Suprapubic skin (tissue), 3 donors: Measurements from ENCODE around the gene CYTH3.

Experiments used
- CTCF ChIP-seq, 2 donors: fragments of 200-600 bp in 1 of 2; fragments of 450-650 bp in 1 of 2; sonication (generic) in 1 of 2; IDR thresholded peaks; one replicate each; pipeline ENCODE4 v1.5.1; 2016 to 2019; ENCODE audit warnings: antibody characterized with exemption in 2 of 2, mild to moderate bottlenecking in 1 of 2, moderate library complexity in 1 of 2
- POLR2A ChIP-seq, 2 donors: fragments of 450-650 bp; IDR thresholded peaks; one replicate each; pipeline ENCODE4 v1.6.1; 2017; ENCODE audit warnings: antibody characterized with exemption in 2 of 2, mild to moderate bottlenecking in 2 of 2, moderate library complexity in 2 of 2

DNA sequence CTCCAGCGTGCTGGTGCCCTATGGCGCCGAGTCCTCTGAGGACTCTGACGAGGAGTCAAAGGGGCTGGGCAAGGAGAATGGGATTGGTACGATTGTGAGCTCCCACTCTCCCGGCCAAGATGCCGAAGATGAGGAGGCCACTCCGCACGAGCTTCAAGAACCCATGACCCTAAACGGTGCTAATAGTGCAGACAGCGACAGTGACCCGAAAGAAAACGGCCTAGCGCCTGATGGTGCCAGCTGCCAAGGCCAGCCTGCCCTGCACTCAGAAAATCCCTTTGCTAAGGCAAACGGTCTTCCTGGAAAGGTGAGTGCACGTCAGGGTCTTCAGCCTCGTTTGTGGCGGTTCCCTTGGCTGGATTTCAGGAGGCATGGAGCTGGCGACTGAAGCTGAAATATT is 122.4 kb downstream of the CYTH3 start:
- TF ChIP-seq POLR2A (IDR thresholded peaks at IDR 0.05) (no peak), CTCF (IDR thresholded peaks at IDR 0.05) (no peak)
